ENCODE results near the gene ME3.

Gene ME3

DNA sequence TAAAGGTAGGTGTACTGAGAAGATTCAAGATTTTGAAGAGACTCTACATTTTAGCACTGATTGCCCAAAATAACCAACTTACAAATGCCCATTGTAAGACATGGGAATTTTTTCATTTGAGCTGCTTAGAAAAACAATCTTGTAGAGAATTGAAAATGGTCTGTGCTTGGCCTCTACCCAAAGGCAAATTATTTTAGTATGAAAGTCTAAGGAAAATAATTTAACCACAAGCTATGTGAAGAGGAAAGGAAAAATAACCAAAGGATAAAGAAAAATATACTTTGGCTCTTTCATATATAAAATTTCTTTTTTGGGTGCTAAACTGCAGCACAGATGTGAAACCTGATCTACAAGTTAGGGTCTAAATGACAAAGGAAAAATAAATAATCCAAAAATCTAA, 54.9 kb downstream of the ME3 start:
- no peak for DNase-seq

DNA sequence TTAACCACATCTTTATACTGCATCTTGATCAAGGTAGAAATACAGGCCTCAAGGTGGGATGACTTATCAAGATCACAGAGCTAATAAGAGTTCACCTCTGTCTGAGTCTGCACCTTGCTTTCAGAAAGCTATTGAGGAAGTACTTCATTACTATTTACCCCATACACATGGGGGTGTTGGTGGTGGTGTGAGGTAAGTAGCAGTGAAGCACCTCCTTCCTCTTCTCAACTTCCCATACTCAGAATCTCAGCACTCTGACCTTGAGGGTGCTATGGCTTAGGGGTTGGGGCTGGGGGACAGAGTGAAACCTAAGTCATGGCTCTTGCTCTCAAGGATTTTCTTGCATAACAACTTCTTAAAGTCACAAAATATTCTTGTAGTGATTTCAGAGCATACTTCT, 56.9 kb downstream of the ME3 start:
- DNase-seq = no peak

- no peak for DNase-seq
These were observed 61.7 kb downstream of the ME3 start for GRCh38 chr11:86610559-86611341.

GRCh38 chr11:86608251-86608799, 64.1 kb downstream of the ME3 start:
- peak; percentile 62 for DNase-seq

DNA sequence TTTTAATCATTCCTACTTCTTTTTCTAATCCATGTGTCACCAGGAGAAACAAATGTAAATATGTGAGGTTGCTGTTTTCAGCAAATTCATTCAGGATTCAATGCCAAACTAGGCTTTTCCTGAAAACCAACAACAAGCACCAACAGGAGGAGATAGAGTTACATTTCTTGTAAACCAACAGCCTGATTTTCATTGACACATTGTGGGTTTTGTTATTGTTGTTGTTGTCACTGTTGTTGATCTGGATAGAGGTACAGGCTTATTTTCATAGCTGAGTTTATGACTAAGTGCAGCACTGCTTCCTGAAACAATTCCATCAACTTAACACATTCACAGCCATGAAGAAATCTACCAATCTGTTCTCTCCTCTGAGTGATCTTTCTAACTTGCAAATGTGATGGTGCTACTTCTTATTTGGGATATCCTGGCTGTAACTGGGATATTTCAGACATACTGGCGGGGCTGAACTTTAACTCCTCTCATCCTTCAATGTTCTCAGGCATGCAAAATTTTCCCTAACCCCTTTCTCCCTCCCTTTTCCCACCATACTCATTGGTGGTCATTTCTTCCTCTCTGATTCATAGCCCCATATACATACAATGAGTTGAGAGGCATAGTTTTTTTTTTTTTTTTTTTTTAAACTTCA, 65.5 kb downstream of the ME3 start:
- no peak for DNase-seq

GRCh38 chr11:86606270-86606835, 66.1 kb downstream of the ME3 start:
- no peak for DNase-seq

GRCh38 chr11:86596861-86597586, 75.4 kb downstream of the ME3 start:
- DNase-seq = no peak

DNA sequence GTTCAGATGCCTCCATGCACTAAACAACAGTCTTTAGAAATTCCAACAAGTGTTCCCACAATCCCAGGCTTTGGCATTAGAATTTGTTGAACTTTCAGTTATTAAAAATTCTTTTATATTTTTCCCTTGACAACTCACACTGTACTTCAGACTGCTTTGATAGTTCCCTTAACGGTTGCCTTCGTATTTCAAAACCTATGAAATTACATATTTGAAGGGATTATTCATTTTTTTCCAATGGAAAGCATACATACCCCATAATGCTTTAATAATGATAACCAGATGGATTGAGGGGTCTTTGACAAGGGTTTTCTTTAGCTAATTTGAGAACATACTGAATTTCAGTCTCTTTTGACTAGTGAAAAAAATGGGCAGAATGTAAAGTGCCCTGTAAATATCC, 76.5 kb downstream of the ME3 start:
- DNase-seq = no peak

GRCh38 chr11:86595451-86595850, 77.0 kb downstream of the ME3 start:
- DNase-seq = no peak

DNA sequence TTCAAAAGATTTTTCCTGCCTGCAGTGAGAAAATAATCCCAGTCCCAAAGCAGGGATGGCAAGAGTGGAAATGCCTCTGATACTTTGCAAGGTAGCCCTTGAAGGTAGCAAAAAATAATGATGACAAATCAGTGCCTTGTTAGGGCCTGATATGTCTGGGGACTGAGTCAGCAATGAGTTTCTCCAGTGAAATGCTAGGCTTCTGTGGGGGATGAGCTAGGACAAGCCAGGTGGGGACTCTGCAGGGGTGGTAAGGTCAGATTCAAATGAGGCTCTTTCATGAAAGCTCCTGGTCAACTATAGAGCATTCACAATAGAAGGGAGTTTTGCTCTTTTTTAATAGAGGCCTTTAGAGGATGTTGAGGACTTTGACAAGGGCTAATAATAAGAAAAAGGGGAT, 77.7 kb downstream of the ME3 start:
- DNase-seq = no peak

GRCh38 chr11:86593833-86594232, 78.6 kb downstream of the ME3 start:
- no peak for DNase-seq

GRCh38 chr11:86592659-86593451, 79.6 kb downstream of the ME3 start:
- DNase-seq = peak; percentile 95

GRCh38 chr11:86592047-86592591, 80.3 kb downstream of the ME3 start:
- DNase-seq = no peak

DNA sequence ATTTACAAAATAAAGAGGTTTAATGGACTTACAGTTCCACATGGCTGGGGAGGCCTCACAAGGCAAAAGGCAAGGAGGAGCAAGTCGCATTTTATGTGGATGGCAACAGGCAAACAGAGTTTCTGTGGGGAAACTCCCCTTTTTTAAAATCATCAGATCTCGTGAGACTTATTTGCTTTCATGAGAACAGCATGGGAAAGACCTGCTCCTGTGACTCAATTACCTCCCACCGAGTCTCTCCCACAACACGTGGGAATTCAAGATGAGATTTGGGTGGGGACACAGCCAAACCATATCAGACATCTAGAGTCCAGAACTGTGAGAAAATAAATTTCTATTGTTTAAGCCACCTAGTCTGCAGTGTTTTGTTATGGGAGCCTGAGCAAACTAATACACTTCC, 80.8 kb downstream of the ME3 start:
- no peak for DNase-seq

GRCh38 chr11:86589856-86590589, 82.4 kb downstream of the ME3 start:
- DNase-seq = no peak

GRCh38 chr11:86589204-86589603, 83.2 kb downstream of the ME3 start:
- DNase-seq = no peak

GRCh38 chr11:86588566-86589090, 83.8 kb downstream of the ME3 start:
- no peak for DNase-seq

- no peak for DNase-seq
These were observed 84.9 kb downstream of the ME3 start for GRCh38 chr11:86587264-86588193.

DNA sequence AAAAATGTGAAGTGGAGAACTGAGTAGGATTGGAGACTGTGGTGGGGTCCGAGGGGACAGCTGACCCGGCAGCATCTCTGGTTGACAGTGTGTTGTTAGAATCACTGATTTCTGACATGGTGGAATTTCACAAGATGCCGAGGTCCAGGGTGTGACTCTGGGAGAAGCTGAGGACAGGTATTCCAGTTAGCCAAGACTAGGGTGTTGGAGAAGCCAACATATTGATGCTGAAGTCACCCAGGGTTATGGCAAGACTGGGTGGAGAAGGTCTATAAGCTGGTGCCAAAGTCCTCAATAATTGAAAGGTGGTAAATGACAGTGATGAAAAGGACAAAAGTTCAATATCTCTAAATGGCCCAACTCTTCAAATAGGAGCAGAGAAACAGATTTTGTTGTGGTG, 86.1 kb downstream of the ME3 start:
- DNase-seq = no peak

- DNase-seq = no peak
These were observed 89.5 kb downstream of the ME3 start for GRCh38 chr11:86582898-86583297.

Data from stimulated activated CD4-positive, alpha-beta T cell treated with anti-CD3 and anti-CD28 coated beads, Interleukin-15, amount 100 ng/mL, for 24 hours (primary cell).